Astrocyte of the cerebellum (primary cell): ENCODE results near the gene SLC12A8.

Source experiments
- DNase-seq: peaks from one replicate; pipeline ENCODE4 v3.0.0-alpha.2; 2011; ENCODE audit warnings: low read depth
- H3K4me3 ChIP-seq: 2 replicates; pipeline ENCODE4 v1.5.1; 2011; ENCODE audit warnings: mild to moderate bottlenecking, low read depth, low read length, moderate library complexity
- CTCF ChIP-seq: IDR thresholded peaks from 2 replicates; pipeline ENCODE4 v1.5.1; 2012; ENCODE audit warnings: low read length, low read depth, moderate library complexity, mild to moderate bottlenecking; ENCODE audit errors: missing control alignments
- in situ Hi-C: cut with HindIII; loops from 2 replicates; pipeline ENCODE4 v1.10.0; 2017; ENCODE audit warnings: low sequenced_read_pairs

SLC12A8 gene

GRCh38 chr3:125221831-125222230 is 9.3 kb upstream of the SLC12A8 start:
- in situ Hi-C loops: no loop called here
- TF ChIP-seq CTCF: no peak

GRCh38 chr3:125220727-125221429 is 8.3 kb upstream of the SLC12A8 start:
- DNase-seq: no peak
- no peak overlapping the region for H3K4me3 ChIP-seq
- in situ Hi-C loops: no loop called here
- no peak for TF ChIP-seq CTCF

More at GRCh38 chr3:125221831-125222230, 9.3 kb upstream of the SLC12A8 start:
- DNase-seq: no peak
- H3K4me3 ChIP-seq: no peak overlapping the region

- no peak for TF ChIP-seq CTCF
- DNase-seq: no peak
- in situ Hi-C loops: no loop called here
- H3K4me3 ChIP-seq: no peak overlapping the region
Observed at GRCh38 chr3:125220183-125220582, 7.6 kb upstream of the SLC12A8 start.

- no peak overlapping the region for H3K4me3 ChIP-seq
- TF ChIP-seq CTCF: no peak
- no peak for DNase-seq
- in situ Hi-C loops: no loop called here
Observed at GRCh38 chr3:125219261-125219701, 6.7 kb upstream of the SLC12A8 start.

- H3K4me3 ChIP-seq: no peak overlapping the region
- TF ChIP-seq CTCF: no peak
- DNase-seq: no peak
- in situ Hi-C loops: no loop called here
Observed at GRCh38 chr3:125214738-125215137, 2.2 kb upstream of the SLC12A8 start.

- DNase-seq: peak; percentile 77
- in situ Hi-C loops: no loop called here
- TF ChIP-seq CTCF: no peak
- no peak overlapping the region for H3K4me3 ChIP-seq
Observed at GRCh38 chr3:125213946-125214542, 1.5 kb upstream of the SLC12A8 start.
